H1 (cell line): ENCODE measurements around the gene IRAK3.

Experiments
- ASH2L ChIP-seq: fragments of 200-600, 300-600 bp; sonication (generic); IDR thresholded peaks from one replicate; pipeline ENCODE4 v1.7.1; 2017; ENCODE audit warnings: low read length
- EP300 ChIP-seq, 2 experiments: IDR thresholded peaks; 1 replicate in 1 of 2; 2 replicates in 1 of 2; pipeline ENCODE4 v1.6.1; 2011 to 2012; ENCODE audit warnings: low read depth in 2 of 2, low read length in 2 of 2, mild to moderate bottlenecking in 2 of 2, borderline replicate concordance in 1 of 2, inconsistent platforms in 1 of 2, moderate library complexity in 1 of 2
- JUN ChIP-seq: IDR thresholded peaks from 2 replicates; pipeline ENCODE4 v1.6.1; 2011; ENCODE audit warnings: low read depth, mild to moderate bottlenecking, improper control_type of control experiment, low read length
- JUND ChIP-seq: IDR thresholded peaks from 2 replicates; pipeline ENCODE4 v1.6.1; 2011; ENCODE audit warnings: mild to moderate bottlenecking, improper control_type of control experiment, low read length
- POLR2A ChIP-seq, 2 experiments: IDR thresholded peaks; 1 replicate in 1 of 2; 2 replicates in 1 of 2; pipeline ENCODE4 v1.6.1; 2011; ENCODE audit warnings: low read depth in 2 of 2, low read length in 2 of 2, mild to moderate bottlenecking in 2 of 2; ENCODE audit errors: control extremely low read depth in 1 of 2
- RFX5 ChIP-seq: IDR thresholded peaks from 2 replicates; pipeline ENCODE4 v1.6.1; 2011; ENCODE audit warnings: low read depth, low read length, improper control_type of control experiment, borderline replicate concordance
- SIX5 ChIP-seq: IDR thresholded peaks from 2 replicates; pipeline ENCODE4 v1.6.1; 2011; ENCODE audit warnings: mild to moderate bottlenecking, low read depth, low read length
- TF ChIP-seq, protein P1 (sequence below), 3 experiments: IDR thresholded peaks; 1 replicate in 2 of 3; 2 replicates in 1 of 3; pipeline versions ENCODE4 v1.5.1 to v1.6.1; 2011; ENCODE audit warnings: low read length in 3 of 3, mild to moderate bottlenecking in 3 of 3, inconsistent platforms in 2 of 3, low read depth in 1 of 3, moderate library complexity in 1 of 3; ENCODE audit not compliant: insufficient read depth in 1 of 3; ENCODE audit errors: control extremely low read depth in 1 of 3
- TF ChIP-seq, protein P2 (sequence below): IDR thresholded peaks from 2 replicates; pipeline ENCODE4 v1.6.1; 2011; ENCODE audit warnings: low read length, improper control_type of control experiment
- TF ChIP-seq, protein P3 (sequence below): IDR thresholded peaks from 2 replicates; pipeline ENCODE4 v1.6.1; 2011; ENCODE audit warnings: low read depth, mild to moderate bottlenecking, low read length; ENCODE audit not compliant: insufficient read depth

DNA sequence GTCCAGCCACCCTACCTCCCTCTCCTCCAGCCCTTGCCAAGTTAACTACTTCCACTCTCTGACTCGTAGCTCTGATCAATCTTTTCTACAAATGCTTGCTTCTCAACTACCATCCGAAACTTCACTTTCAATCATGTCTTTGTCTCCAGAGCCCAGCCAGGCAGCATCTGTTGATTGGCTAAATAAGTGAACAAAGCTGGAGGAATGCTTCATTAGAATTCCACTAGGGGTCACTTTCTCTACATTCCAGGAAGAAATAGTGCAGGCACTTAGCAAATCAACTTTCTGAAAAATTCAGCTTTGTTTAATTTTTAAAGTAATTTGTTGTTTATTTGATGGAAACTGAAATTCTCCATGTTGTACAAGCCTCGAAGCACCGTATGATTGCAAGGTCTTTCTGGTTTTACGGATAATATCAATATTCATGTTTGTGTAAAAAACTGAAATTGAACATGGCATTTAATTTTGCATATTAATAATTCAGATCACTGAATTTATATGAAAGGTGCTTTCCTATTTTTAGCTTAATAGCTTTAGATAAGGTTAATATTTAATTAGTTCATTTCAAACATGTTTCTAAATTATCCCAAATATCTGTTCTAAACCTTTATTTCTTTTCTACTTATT, 80.9 kb downstream of the IRAK3 start:
- no peak for TF ChIP-seq JUND
- no peak for TF ChIP-seq EP300 (IDR thresholded peaks at IDR 0.05; ENCODE audit: borderline replicate concordance in 1 of 2, low read depth in 2 of 2, low read length in 2 of 2)
- TF ChIP-seq, protein P1, sequence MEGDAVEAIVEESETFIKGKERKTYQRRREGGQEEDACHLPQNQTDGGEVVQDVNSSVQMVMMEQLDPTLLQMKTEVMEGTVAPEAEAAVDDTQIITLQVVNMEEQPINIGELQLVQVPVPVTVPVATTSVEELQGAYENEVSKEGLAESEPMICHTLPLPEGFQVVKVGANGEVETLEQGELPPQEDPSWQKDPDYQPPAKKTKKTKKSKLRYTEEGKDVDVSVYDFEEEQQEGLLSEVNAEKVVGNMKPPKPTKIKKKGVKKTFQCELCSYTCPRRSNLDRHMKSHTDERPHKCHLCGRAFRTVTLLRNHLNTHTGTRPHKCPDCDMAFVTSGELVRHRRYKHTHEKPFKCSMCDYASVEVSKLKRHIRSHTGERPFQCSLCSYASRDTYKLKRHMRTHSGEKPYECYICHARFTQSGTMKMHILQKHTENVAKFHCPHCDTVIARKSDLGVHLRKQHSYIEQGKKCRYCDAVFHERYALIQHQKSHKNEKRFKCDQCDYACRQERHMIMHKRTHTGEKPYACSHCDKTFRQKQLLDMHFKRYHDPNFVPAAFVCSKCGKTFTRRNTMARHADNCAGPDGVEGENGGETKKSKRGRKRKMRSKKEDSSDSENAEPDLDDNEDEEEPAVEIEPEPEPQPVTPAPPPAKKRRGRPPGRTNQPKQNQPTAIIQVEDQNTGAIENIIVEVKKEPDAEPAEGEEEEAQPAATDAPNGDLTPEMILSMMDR (IDR thresholded peaks at IDR 0.05; ENCODE audit: control extremely low read depth in 1 of 3, insufficient read depth in 1 of 3, low read depth in 1 of 3, low read length in 3 of 3), result peak in 2 of 3 experiments; percentile 41 to 62; a peak in 2 of 4 replicates
- TF ChIP-seq, protein P2, sequence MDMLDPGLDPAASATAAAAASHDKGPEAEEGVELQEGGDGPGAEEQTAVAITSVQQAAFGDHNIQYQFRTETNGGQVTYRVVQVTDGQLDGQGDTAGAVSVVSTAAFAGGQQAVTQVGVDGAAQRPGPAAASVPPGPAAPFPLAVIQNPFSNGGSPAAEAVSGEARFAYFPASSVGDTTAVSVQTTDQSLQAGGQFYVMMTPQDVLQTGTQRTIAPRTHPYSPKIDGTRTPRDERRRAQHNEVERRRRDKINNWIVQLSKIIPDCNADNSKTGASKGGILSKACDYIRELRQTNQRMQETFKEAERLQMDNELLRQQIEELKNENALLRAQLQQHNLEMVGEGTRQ, result no peak
- TF ChIP-seq RFX5, result no peak
- TF ChIP-seq, protein P3, sequence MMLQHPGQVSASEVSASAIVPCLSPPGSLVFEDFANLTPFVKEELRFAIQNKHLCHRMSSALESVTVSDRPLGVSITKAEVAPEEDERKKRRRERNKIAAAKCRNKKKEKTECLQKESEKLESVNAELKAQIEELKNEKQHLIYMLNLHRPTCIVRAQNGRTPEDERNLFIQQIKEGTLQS, result no peak
- TF ChIP-seq SIX5, result no peak
- TF ChIP-seq POLR2A (IDR thresholded peaks at IDR 0.05; ENCODE audit: control extremely low read depth in 1 of 2, low read depth in 2 of 2, low read length in 2 of 2), result no peak
- TF ChIP-seq ASH2L, result no peak
- TF ChIP-seq JUN, result no peak
